Naive thymus-derived CD8-positive, alpha-beta T cell (primary cell): Measurements from ENCODE around the gene SATB2. TPM values are rescaled to one million over a fixed set of nuclear protein-coding genes. Genes with fewer than 3 reads are reported as not detected.
A peak's percentile ranks its signal among the peaks of the same experiment; 100 is the strongest.

Experiments used
- ATAC-seq, 2 donors: fragments of 150-1000 bp; cut with Tn5 transposase in 1 of 2; sonication (Bioruptor Pico), chemical (Tn5 transposase) in 1 of 2; 1 replicate in 1 of 2; 2 replicates in 1 of 2; pipeline ENCODE4 v1.10.0; 2021; ENCODE audit warnings: mild to moderate bottlenecking in 2 of 2, moderate library complexity in 2 of 2
- POLR2A ChIA-PET: fragments of 350-600 bp; sonication (Branson Sonifier 250); formaldehyde crosslinking; loops from one replicate; lab custom pipeline; 2021; ENCODE audit warnings: antibody characterized with exemption; lab: Charles Lee
- DNase-seq, 10 donors: peaks; one replicate each; pipeline versions ENCODE4 v3.0.0 to v3.0.0-alpha.2; 2020 to 2022
- H3K27ac Mint-ChIP-seq, 10 donors: one replicate each; pipeline ENCODE4 v1.8.0; 2020 to 2022; ENCODE audit warnings: mild to moderate bottlenecking in 10 of 10, mixed read lengths in 10 of 10, moderate library complexity in 4 of 10, inconsistent platforms in 1 of 10
- H3K27me3 Mint-ChIP-seq, 5 donors: one replicate each; pipeline ENCODE4 v1.8.0; 2021 to 2022; ENCODE audit warnings: mixed read lengths in 5 of 5
- H3K36me3 Mint-ChIP-seq, 3 donors: one replicate each; pipeline ENCODE4 v1.8.0; 2020 to 2022; ENCODE audit warnings: mixed read lengths in 3 of 3, mild to moderate bottlenecking in 2 of 3, inconsistent platforms in 1 of 3
- H3K4me1 Mint-ChIP-seq, 4 donors: one replicate each; pipeline ENCODE4 v1.8.0; 2021 to 2022; ENCODE audit warnings: mixed read lengths in 4 of 4
- H3K4me3 Mint-ChIP-seq, 10 donors: one replicate each; pipeline ENCODE4 v1.8.0; 2020 to 2022; ENCODE audit warnings: mild to moderate bottlenecking in 10 of 10, mixed read lengths in 10 of 10, moderate library complexity in 6 of 10, inconsistent platforms in 1 of 10
- H3K9me3 Mint-ChIP-seq, 9 donors: one replicate each; pipeline ENCODE4 v1.8.0; 2020 to 2022; ENCODE audit warnings: mixed read lengths in 9 of 9, mild to moderate bottlenecking in 3 of 9, inconsistent platforms in 1 of 9, moderate library complexity in 1 of 9
- polyA plus RNA-seq, 3 donors: library from polyadenylated mRNA; unstranded; fragments of 300-500 nt; fragmentation: Illumina TruSeq; gene quantifications; one replicate each; pipeline ENCODE4 v1.2.3, GENCODE V29; 2021
- total RNA-seq, 8 experiments: library from RNA in 2 of 8; stranded (reverse) in 2 of 8; gene quantifications; one replicate each; pipeline ENCODE4 v1.2.3 and lab custom pipeline; 2021 to 2026

SATB2 gene
- total and polyA plus RNA-seq, 5 experiments from 2014 or later: 0.02 to 0.74 (median 0.46) TPM; not detected in 1

- Mint-ChIP-seq H3K27ac (no peak overlapping the region), H3K27me3 (peaks cover 0 to 18% (median 8%) of the 10 kb centered on the region in 5 donors), H3K4me3 (no peak overlapping the region), H3K36me3 (no peaks in the 10 kb centered on the region), H3K4me1 (no peaks in the 10 kb centered on the region), H3K9me3 (no peaks in the 10 kb centered on the region)
- ATAC-seq (no peak), DNase-seq (no peak)
- POLR2A ChIA-PET: no interaction called here
These were observed 50.3 kb downstream of the SATB2 start for GRCh38 chr2:199407421-199407820.

DNA sequence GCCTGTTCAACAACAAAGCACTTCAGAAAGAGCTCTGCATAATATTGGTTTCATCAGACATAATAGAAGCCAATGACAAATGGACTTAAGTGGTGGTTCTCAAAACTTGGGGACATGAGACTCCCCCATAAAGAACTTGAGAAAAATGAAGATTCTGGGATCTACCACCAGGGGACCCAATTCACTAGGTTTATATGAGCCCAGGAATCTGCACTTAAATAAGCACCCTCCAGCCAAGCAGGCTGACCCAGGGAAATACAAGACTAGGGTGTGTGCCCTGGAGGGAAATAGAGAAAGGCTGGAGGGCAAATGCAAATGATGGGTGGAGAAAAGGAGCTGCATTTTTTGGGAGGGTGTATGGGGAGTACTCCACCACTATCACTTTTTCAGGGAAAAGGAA is 52.5 kb downstream of the SATB2 start:
- H3K9me3 Mint-ChIP-seq: peaks cover 0 to 2% (median 0%) of the 10 kb centered on the region in 9 donors
- POLR2A ChIA-PET: no interaction called here
- DNase-seq (no peak), ATAC-seq (no peak)
- no peaks in the 10 kb centered on the region for H3K36me3 Mint-ChIP-seq
- no peaks in the 10 kb centered on the region for H3K4me1 Mint-ChIP-seq
- no peak overlapping the region for H3K4me3 Mint-ChIP-seq
- H3K27me3 Mint-ChIP-seq: peaks cover 6 to 30% (median 13%) of the 10 kb centered on the region in 5 donors
- H3K27ac Mint-ChIP-seq: no peak overlapping the region

- DNase-seq: no peak
- Mint-ChIP-seq H3K4me3 (no peak overlapping the region), H3K27ac (no peak overlapping the region), H3K4me1 (no peaks in the 10 kb centered on the region), H3K36me3 (no peaks in the 10 kb centered on the region), H3K9me3 (peaks cover 0 to 2% (median 0%) of the 10 kb centered on the region in 9 donors), H3K27me3 (peaks cover 6 to 31% (median 13%) of the 10 kb centered on the region in 5 donors)
- no peak for ATAC-seq
- POLR2A ChIA-PET: no interaction called here
These were observed 52.9 kb downstream of the SATB2 start for GRCh38 chr2:199404841-199405240.

DNA sequence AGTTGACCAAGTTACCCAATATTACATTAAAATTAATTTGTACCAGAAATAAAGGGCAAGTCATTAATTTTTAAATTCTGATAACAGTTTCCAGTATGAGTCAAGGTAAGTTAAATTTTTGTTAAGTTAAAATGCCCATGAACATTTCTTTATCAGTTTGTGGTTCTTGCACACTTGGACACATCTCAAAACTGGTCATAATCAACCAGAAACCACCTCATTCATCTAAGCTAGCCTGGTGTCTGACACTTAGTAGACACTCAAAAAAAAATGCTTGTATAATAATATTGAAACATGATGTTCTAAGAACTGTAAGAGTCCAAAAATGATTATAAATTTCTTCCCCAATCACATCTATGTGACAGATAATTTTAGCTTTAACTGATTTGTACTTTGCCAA is 62.4 kb downstream of the SATB2 start:
- H3K4me1 Mint-ChIP-seq: no peaks in the 10 kb centered on the region

DNA sequence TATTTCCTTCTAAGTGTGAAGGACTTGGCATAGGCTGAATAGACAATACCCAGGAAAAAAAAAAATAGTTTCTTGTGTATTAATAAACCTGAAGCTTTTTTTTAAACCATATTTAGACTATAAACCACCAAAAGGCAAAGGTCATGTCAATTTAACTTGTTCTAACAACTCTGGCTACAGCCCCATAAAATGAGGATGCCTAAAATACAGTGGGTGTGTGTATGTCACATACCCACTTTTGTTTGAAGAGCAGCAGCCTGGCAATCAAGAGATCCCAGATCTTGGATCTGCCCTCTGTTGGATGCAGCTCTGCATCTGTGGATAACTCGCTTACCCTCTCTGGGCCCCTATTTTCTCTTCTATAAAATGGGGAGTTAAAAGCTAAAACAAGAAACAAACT is 65.4 kb downstream of the SATB2 start:
- H3K4me3 Mint-ChIP-seq: no peak overlapping the region
- ATAC-seq (no peak), DNase-seq (no peak)
- H3K27ac Mint-ChIP-seq: no peak overlapping the region
- H3K4me1 Mint-ChIP-seq: no peaks in the 10 kb centered on the region
- H3K36me3 Mint-ChIP-seq: no peaks in the 10 kb centered on the region
- POLR2A ChIA-PET: no interaction called here
- H3K9me3 Mint-ChIP-seq: no peaks in the 10 kb centered on the region
- peaks cover 0 to 9% (median 0%) of the 10 kb centered on the region in 5 donors for H3K27me3 Mint-ChIP-seq

More for the DNA sequence above, 62.4 kb downstream of the SATB2 start:
- H3K4me3 Mint-ChIP-seq: no peak overlapping the region
- no peak overlapping the region for H3K27ac Mint-ChIP-seq
- POLR2A ChIA-PET: no interaction called here
- no peaks in the 10 kb centered on the region for H3K36me3 Mint-ChIP-seq
- peaks cover 0 to 18% (median 6%) of the 10 kb centered on the region in 5 donors for H3K27me3 Mint-ChIP-seq
- H3K9me3 Mint-ChIP-seq: no peaks in the 10 kb centered on the region
- no peak for ATAC-seq
- no peak for DNase-seq

DNA sequence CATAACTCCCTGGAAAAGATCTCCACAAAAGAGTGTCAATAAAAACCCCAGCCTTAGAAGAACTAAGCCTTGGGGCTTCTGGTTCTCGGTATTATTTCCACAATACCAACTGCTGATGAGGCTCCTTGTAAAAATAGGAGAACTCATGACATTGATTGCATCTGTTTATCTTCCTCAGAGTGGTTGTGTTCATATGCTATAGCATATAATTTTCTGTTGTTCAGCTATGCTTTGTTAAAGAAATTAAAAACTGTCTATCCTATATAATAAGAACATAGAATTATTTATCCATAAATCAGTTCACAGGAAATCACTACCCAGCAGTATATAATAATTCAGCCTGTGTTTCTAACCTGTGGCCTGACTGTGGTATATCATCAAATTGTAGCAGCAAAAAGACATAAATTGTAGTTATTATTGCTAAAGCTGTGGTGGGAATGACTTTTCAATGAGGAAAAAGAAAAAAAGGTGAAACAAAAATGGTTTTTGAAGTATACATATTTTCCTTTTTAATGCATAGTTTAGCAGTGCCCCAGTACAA is 68.9 kb downstream of the SATB2 start:
- Mint-ChIP-seq H3K4me3 (no peak overlapping the region), H3K27ac (no peak overlapping the region), H3K9me3 (no peaks in the 10 kb centered on the region), H3K4me1 (no peaks in the 10 kb centered on the region), H3K36me3 (no peaks in the 10 kb centered on the region), H3K27me3 (peaks cover 2 to 35% (median 8%) of the 10 kb centered on the region in 5 donors)
- DNase-seq: no peak
- ATAC-seq: no peak
- POLR2A ChIA-PET: no interaction called here

- H3K9me3 Mint-ChIP-seq: no peaks in the 10 kb centered on the region
- peaks cover 12 to 52% (median 17%) of the 10 kb centered on the region in 5 donors for H3K27me3 Mint-ChIP-seq
- no peaks in the 10 kb centered on the region for H3K36me3 Mint-ChIP-seq
- H3K4me1 Mint-ChIP-seq: no peaks in the 10 kb centered on the region
- ATAC-seq (no peak), DNase-seq (no peak)
- no peak overlapping the region for H3K4me3 Mint-ChIP-seq
- no peak overlapping the region for H3K27ac Mint-ChIP-seq
- POLR2A ChIA-PET: no interaction called here
These were observed 73.7 kb downstream of the SATB2 start for GRCh38 chr2:199384043-199384442.

GRCh38 chr2:199383021-199383420 is 74.7 kb downstream of the SATB2 start:
- H3K36me3 Mint-ChIP-seq: no peaks in the 10 kb centered on the region
- POLR2A ChIA-PET: no interaction called here
- peak overlapping the region in 1 of 10 donors; percentile 4 for H3K27ac Mint-ChIP-seq
- DNase-seq: no peak
- H3K9me3 Mint-ChIP-seq: no peaks in the 10 kb centered on the region
- no peaks in the 10 kb centered on the region for H3K4me1 Mint-ChIP-seq
- ATAC-seq: no peak
- peaks cover 11 to 54% (median 17%) of the 10 kb centered on the region in 5 donors for H3K27me3 Mint-ChIP-seq
- no peak overlapping the region for H3K4me3 Mint-ChIP-seq

DNA sequence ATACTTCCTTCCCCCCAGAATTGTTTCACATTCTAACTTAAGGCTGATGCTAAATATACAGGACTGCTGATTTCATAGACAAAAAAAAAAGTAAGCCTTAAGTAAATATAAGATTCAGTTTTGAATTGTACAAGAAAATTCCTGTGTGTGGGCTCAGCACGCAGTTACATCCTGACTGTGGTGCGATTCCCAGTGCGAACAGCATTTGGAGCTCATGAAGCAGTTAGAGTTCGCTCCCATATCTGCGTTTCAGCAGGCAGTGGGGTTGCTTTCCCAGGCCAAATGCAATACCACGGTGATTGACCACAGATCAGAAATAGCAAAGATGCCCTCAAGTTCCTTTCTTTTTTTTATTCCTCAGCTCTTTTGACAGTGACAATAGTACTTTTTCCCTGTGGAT is 75.6 kb downstream of the SATB2 start:
- Mint-ChIP-seq H3K27me3 (peaks cover 12 to 53% (median 17%) of the 10 kb centered on the region in 5 donors), H3K27ac (no peak overlapping the region), H3K36me3 (no peaks in the 10 kb centered on the region), H3K4me1 (no peaks in the 10 kb centered on the region), H3K9me3 (no peaks in the 10 kb centered on the region), H3K4me3 (no peak overlapping the region)
- DNase-seq (no peak), ATAC-seq (no peak)
- POLR2A ChIA-PET: no interaction called here

- Mint-ChIP-seq H3K4me1 (no peaks in the 10 kb centered on the region), H3K27me3 (peaks cover 12 to 47% (median 17%) of the 10 kb centered on the region in 5 donors), H3K27ac (no peak overlapping the region), H3K36me3 (no peaks in the 10 kb centered on the region), H3K4me3 (no peak overlapping the region), H3K9me3 (no peaks in the 10 kb centered on the region)
- no peak for ATAC-seq
- no peak for DNase-seq
- POLR2A ChIA-PET: no interaction called here
These were observed 76.2 kb downstream of the SATB2 start for GRCh38 chr2:199381531-199381930.

GRCh38 chr2:199378948-199379650 is 78.6 kb downstream of the SATB2 start:
- ATAC-seq: no peak
- Mint-ChIP-seq H3K4me3 (no peak overlapping the region), H3K4me1 (no peaks in the 10 kb centered on the region), H3K9me3 (no peaks in the 10 kb centered on the region), H3K36me3 (no peaks in the 10 kb centered on the region), H3K27me3 (peaks cover 10 to 38% (median 17%) of the 10 kb centered on the region in 5 donors), H3K27ac (no peak overlapping the region)
- no peak for DNase-seq
- POLR2A ChIA-PET: no interaction called here

DNA sequence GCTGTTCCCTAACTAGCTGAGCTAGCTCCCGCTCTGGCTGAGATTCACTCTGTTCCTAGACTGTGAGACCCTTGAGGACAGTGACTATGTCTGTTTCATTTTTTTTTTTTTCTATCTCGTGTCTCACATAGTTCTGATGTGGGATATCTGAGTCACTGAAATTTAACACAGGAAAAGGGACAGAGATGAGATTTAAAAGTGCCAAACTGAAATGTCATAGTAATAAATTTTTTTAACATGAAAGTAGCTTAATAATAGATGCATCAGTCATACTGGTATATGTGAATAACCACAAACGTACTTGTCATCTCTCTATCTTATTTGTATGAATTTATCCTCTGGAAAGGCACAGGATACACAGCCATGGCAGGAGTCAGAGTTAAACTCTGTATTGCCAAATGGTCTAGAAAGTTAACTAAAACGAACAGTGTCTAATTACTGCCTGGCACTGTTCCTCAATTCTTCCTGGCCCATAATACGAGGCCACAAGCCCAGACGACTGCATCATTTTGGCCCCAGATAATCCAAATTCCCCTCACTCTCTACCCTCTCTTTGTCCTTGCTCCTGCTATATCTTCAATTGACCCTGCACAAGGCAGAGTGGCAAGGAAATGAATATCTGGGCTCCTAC is 87.5 kb downstream of the SATB2 start:
- ATAC-seq: no peak
- peaks cover 3 to 27% (median 9%) of the 10 kb centered on the region in 5 donors for H3K27me3 Mint-ChIP-seq
- H3K4me1 Mint-ChIP-seq: no peaks in the 10 kb centered on the region
- no peaks in the 10 kb centered on the region for H3K36me3 Mint-ChIP-seq
- no peak overlapping the region for H3K27ac Mint-ChIP-seq
- no peak for DNase-seq
- POLR2A ChIA-PET: no interaction called here
- no peaks in the 10 kb centered on the region for H3K9me3 Mint-ChIP-seq
- H3K4me3 Mint-ChIP-seq: no peak overlapping the region

- Mint-ChIP-seq H3K36me3 (no peaks in the 10 kb centered on the region), H3K27me3 (peaks cover 6 to 17% (median 10%) of the 10 kb centered on the region in 5 donors), H3K9me3 (no peaks in the 10 kb centered on the region), H3K4me1 (no peaks in the 10 kb centered on the region), H3K27ac (no peak overlapping the region), H3K4me3 (no peak overlapping the region)
- POLR2A ChIA-PET: no interaction called here
- ATAC-seq (no peak), DNase-seq (no peak)
These were observed 91.3 kb downstream of the SATB2 start for GRCh38 chr2:199366406-199366805.
